MM.1S (cell line): ENCODE results near the gene PTPRE.
"Not testable (repeated sequence)": the region's sequence is repeated elsewhere in the genome, so short reads cannot be mapped to it uniquely, and the experiment has no call there.

Experiments
- DNase-seq: peaks from one replicate; pipeline ENCODE4 v3.0.0-alpha.2; 2015
- H2AFZ ChIP-seq: fragments of 300-600 bp; sonication (generic); 2 replicates; pipeline ENCODE4 v1.6.0; 2016; ENCODE audit warnings: antibody characterized with exemption, low read length
- H3F3A ChIP-seq: fragments of 300-600 bp; sonication (generic); 2 replicates; pipeline ENCODE4 v1.6.1; 2016; ENCODE audit warnings: mild to moderate bottlenecking, antibody characterized with exemption, low read length, moderate library complexity, mixed read lengths; ENCODE audit not compliant: insufficient read depth
- H3K27ac ChIP-seq: fragments of 300-600 bp; sonication (generic); 2 replicates; pipeline ENCODE4 v1.5.1; 2016; ENCODE audit warnings: mild to moderate bottlenecking, low read length
- H3K27me3 ChIP-seq: fragments of 300-600 bp; sonication (generic); replicated peaks from 2 replicates; pipeline ENCODE4 v1.6.0; 2016; ENCODE audit warnings: low read length; ENCODE audit not compliant: insufficient read depth
- H3K36me3 ChIP-seq: fragments of 300-600 bp; sonication (generic); replicated peaks from 2 replicates; pipeline ENCODE4 v1.6.1; 2016; ENCODE audit warnings: mild to moderate bottlenecking, low read length, mixed read lengths; ENCODE audit not compliant: insufficient read depth
- H3K4me1 ChIP-seq: fragments of 300-600 bp; sonication (generic); 2 replicates; pipeline ENCODE4 v1.6.1; 2016; ENCODE audit warnings: low read length, mixed read lengths
- H3K4me2 ChIP-seq: fragments of 300-600 bp; sonication (generic); 2 replicates; pipeline ENCODE4 v1.6.0; 2016; ENCODE audit warnings: low read depth, low read length
- H3K4me3 ChIP-seq: fragments of 300-600 bp; sonication (generic); 2 replicates; pipeline ENCODE4 v1.5.1; 2016; ENCODE audit warnings: low read length, mixed read lengths
- H3K79me2 ChIP-seq: fragments of 300-600 bp; sonication (generic); 2 replicates; pipeline ENCODE4 v1.6.1; 2016; ENCODE audit warnings: mixed run types, low read length, mixed read lengths
- H3K9ac ChIP-seq: fragments of 300-600 bp; sonication (generic); 2 replicates; pipeline ENCODE4 v1.6.1; 2016; ENCODE audit warnings: low read length, mixed read lengths
- H3K9me2 ChIP-seq: fragments of 300-600 bp; sonication (generic); replicated peaks from 2 replicates; pipeline ENCODE4 v1.6.1; 2016; ENCODE audit warnings: mild to moderate bottlenecking, low read length, mixed read lengths; ENCODE audit not compliant: insufficient read depth
- H3K9me3 ChIP-seq: fragments of 300-600 bp; sonication (generic); replicated peaks from 2 replicates; pipeline ENCODE4 v1.6.1; 2016; ENCODE audit warnings: mild to moderate bottlenecking, low read length, mixed read lengths; ENCODE audit not compliant: insufficient read depth
- H4K20me1 ChIP-seq: fragments of 300-600 bp; sonication (generic); 2 replicates; pipeline ENCODE4 v1.6.1; 2016; ENCODE audit warnings: mild to moderate bottlenecking, low read length, moderate library complexity, mixed read lengths; ENCODE audit not compliant: insufficient read depth
- CTCF ChIP-seq: fragments of 300-600 bp; sonication (generic); IDR thresholded peaks from 2 replicates; pipeline ENCODE4 v1.5.1; 2016; ENCODE audit warnings: antibody characterized with exemption, low read length, mixed read lengths
- EZH2 ChIP-seq: fragments of 300-600 bp; sonication (generic); optimal IDR thresholded peaks from 2 replicates; pipeline ENCODE3; 2017; ENCODE audit warnings: low read depth, mild to moderate bottlenecking, antibody characterized with exemption, low read length, mixed read lengths
- EZH2phosphoT487 ChIP-seq: fragments of 300-600 bp; sonication (generic); IDR thresholded peaks from 2 replicates; pipeline ENCODE4 v1.6.1; 2018; ENCODE audit warnings: antibody characterized with exemption, low read length

PTPRE gene

DNA sequence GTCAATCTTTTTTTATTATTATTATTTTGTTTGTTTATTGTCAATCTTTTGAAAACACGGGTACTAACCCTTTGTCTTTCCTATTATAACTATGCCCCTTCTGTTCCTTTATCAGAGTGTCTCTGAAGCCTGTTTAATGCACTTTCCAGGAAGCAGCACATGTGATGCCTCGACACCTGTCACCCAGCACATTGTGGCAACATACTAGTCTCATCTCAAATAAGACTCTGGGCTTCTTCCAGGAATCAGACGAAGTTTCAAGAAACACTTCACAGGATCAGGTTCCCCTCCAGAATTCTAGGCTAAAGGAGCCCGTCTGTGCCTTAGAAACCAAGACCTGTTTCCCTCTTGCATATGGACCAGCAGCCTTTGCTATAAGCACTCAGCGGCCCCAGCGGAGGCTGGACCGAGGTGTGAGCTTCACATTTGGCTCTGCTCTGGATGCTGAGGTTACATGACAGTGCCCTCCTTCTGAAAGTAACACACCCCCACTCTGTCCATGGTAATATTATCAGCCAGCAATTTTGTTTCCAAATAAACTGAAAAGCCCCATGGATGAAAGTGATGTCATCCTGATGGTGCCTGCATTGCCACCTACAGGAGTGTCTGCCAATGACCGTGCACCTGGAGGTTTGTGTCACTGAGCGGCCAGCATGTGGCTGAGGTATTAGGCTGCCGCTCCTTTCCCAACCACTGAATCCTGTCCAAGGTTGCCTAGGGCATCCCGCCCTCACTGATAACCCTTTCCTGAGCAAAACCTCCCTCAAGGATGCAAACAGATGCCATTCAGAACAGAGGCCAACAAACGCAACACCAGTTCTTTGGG, 181.2 kb downstream of the PTPRE start:
- Histone ChIP-seq H3K4me3 (no peak overlapping the region), H3K79me2 (no peaks in the 10 kb centered on the region), H4K20me1 (no peaks in the 10 kb centered on the region), H3F3A (peaks cover 9% of the 10 kb centered on the region), H3K36me3 (no peaks in the 10 kb centered on the region), H3K9me3 (no peaks in the 10 kb centered on the region), H2AFZ (no peak overlapping the region), H3K9me2 (no peaks in the 10 kb centered on the region), H3K27me3 (no peaks in the 10 kb centered on the region), H3K27ac (no peak overlapping the region), H3K4me1 (peaks cover 43% of the 10 kb centered on the region), H3K4me2 (no peak overlapping the region; the same call in 1 of the 2 replicates), H3K9ac (no peak overlapping the region)
- peak; percentile 34 for DNase-seq
- TF ChIP-seq CTCF, result peak; percentile 32
- no peak for TF ChIP-seq EZH2phosphoT487
- TF ChIP-seq EZH2, result no peak

DNA sequence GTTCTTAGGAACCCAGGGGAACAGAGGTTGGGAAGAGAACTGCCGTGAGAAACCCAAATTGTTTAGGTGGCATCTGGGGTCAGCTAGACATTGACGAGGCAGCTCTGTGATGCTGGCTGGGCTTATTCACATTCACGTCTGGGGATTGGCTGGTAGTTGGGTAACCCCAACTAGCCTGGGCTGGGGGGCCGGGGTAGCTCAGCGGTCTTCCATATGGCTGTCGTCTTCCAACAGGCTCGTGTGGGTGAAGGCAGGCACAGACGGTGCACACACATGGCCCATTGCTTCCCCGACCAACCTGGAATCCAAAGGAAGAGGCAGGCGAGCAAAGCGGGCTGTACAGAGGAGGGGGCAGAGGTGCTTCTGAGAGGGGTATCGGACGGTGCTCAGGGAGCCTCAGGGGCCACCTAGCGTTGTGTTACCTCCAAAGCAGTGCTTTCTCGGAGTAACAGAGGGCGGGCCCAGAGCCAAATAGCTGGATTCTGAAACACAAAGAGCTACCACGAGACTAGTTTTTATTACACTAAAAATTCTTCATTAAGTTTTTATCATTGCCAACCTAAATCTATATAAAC, 184.8 kb downstream of the PTPRE start:
- no peaks in the 10 kb centered on the region for H3K9me3 ChIP-seq
- TF ChIP-seq EZH2phosphoT487 (no peak), EZH2 (no peak), CTCF (no peak)
- H3F3A ChIP-seq, result peaks cover 4% of the 10 kb centered on the region
- H2AFZ ChIP-seq, result no peak overlapping the region
- DNase-seq, result no peak
- H4K20me1 ChIP-seq, result no peaks in the 10 kb centered on the region
- H3K9me2 ChIP-seq, result no peaks in the 10 kb centered on the region
- H3K4me2 ChIP-seq, result no peak overlapping the region
- no peak overlapping the region for H3K9ac ChIP-seq
- peaks cover 33% of the 10 kb centered on the region for H3K4me1 ChIP-seq
- H3K27me3 ChIP-seq, result no peaks in the 10 kb centered on the region
- no peaks in the 10 kb centered on the region for H3K79me2 ChIP-seq
- H3K27ac ChIP-seq, result no peak overlapping the region
- no peak overlapping the region for H3K4me3 ChIP-seq
- H3K36me3 ChIP-seq, result no peaks in the 10 kb centered on the region

DNA sequence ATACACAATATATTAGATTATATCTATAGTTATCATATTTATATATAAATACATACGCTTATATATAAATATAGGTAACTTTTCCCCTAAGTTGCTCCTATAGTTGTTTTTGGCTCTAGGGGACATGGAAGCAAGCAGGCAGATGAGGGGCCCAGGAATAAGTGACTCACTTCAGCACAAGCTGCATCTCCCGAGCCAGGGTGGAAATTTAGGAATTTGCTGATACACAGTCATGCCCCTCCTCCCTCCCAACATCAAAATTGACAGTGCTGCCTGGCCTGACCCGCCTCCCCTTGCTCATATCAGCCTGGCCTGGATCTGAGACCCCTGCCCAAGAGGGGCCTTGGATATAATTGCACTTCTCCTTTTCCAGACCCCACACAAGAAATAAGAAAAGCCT, 185.6 kb downstream of the PTPRE start:
- Histone ChIP-seq H3K4me1 (peaks cover 26% of the 10 kb centered on the region), H3K9ac (no peak overlapping the region), H2AFZ (no peak overlapping the region), H3F3A (peaks cover 11% of the 10 kb centered on the region), H4K20me1 (no peaks in the 10 kb centered on the region), H3K4me3 (no peak overlapping the region), H3K9me3 (no peaks in the 10 kb centered on the region), H3K27ac (no peak overlapping the region), H3K9me2 (no peaks in the 10 kb centered on the region), H3K4me2 (no peak overlapping the region), H3K79me2 (no peaks in the 10 kb centered on the region), H3K36me3 (no peaks in the 10 kb centered on the region), H3K27me3 (no peaks in the 10 kb centered on the region)
- TF ChIP-seq EZH2phosphoT487, result no peak
- no peak for TF ChIP-seq EZH2
- no peak for TF ChIP-seq CTCF
- no peak for DNase-seq

DNA sequence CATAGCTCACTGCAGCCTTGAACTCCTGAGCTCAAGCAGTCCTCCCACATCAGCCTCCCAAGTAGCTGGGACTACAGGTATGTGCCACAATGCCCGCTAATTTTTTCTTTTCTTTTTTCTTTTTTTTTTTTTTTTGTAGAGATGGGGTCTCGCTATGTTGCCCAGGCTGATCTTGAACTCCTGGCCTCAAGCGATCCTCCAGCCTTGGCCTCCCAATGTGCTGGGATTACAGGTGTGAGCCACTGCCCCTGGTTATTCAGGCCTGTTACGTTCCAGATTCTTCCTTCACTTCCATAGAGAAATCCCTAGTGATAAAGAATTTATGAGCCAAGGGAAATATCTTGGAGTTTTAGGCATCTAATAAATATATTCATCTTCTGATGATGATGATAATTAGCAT, 187.7 kb downstream of the PTPRE start:
- H3K9me2 ChIP-seq, H3K27ac ChIP-seq, H2AFZ ChIP-seq, H3K9me3 ChIP-seq, H3K4me2 ChIP-seq, H4K20me1 ChIP-seq, H3K4me1 ChIP-seq, H3K9ac ChIP-seq, H3K27me3 ChIP-seq, DNase-seq, H3K4me3 ChIP-seq: not testable (repeated sequence)
- H3F3A ChIP-seq, result peaks cover 15% of the 10 kb centered on the region
- peaks cover 16% of the 10 kb centered on the region for H3K36me3 ChIP-seq
- H3K79me2 ChIP-seq, result peaks cover 14% of the 10 kb centered on the region
